ENCODE measurements around the gene PC.

- TF ChIP-seq, protein P1, sequence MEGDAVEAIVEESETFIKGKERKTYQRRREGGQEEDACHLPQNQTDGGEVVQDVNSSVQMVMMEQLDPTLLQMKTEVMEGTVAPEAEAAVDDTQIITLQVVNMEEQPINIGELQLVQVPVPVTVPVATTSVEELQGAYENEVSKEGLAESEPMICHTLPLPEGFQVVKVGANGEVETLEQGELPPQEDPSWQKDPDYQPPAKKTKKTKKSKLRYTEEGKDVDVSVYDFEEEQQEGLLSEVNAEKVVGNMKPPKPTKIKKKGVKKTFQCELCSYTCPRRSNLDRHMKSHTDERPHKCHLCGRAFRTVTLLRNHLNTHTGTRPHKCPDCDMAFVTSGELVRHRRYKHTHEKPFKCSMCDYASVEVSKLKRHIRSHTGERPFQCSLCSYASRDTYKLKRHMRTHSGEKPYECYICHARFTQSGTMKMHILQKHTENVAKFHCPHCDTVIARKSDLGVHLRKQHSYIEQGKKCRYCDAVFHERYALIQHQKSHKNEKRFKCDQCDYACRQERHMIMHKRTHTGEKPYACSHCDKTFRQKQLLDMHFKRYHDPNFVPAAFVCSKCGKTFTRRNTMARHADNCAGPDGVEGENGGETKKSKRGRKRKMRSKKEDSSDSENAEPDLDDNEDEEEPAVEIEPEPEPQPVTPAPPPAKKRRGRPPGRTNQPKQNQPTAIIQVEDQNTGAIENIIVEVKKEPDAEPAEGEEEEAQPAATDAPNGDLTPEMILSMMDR (IDR thresholded peaks at IDR 0.05 in 4 of 5, conservative IDR thresholded peaks at IDR 0.05 in 1 of 5) = no peak
- TF ChIP-seq POLR2A (IDR thresholded peaks at IDR 0.05) = no peak
These were observed 112.3 kb downstream of the PC start for GRCh38 chr11:66845876-66846212.

Data from gastrocnemius medialis (tissue), 4 donors.